Neural cell (in vitro differentiated cells): Measurements from ENCODE around the gene TBX18. TPM values are rescaled to one million over a fixed set of nuclear protein-coding genes. Genes with fewer than 3 reads are reported as not detected.

ENCODE experiments used
- H2AFZ ChIP-seq: fragments of 200-600, 300-800 bp; sonication (generic), shearing (Covaris generic); 2 replicates; pipeline ENCODE4 v1.6.0; 2014; ENCODE audit warnings: low read depth, mild to moderate bottlenecking, antibody characterized with exemption, low read length, moderate library complexity
- H3F3A ChIP-seq: fragments of 200-600 bp; shearing (Covaris generic); 2 replicates; pipeline ENCODE4 v1.6.1; 2016; ENCODE audit warnings: mild to moderate bottlenecking, moderate library complexity, mixed read lengths, antibody characterized with exemption, low read length; ENCODE audit not compliant: insufficient read depth, poor library complexity, severe bottlenecking
- H3K27ac ChIP-seq: fragments of 200-600, 300-800 bp; sonication (generic), shearing (Covaris generic); 2 replicates; pipeline ENCODE4 v1.5.1; 2014; ENCODE audit warnings: mild to moderate bottlenecking, low read length, moderate library complexity
- H3K27me3 ChIP-seq: fragments of 300-800, 200-600 bp; sonication (generic), shearing (Covaris generic); 2 replicates; pipeline ENCODE4 v1.6.0; 2014; ENCODE audit warnings: mild to moderate bottlenecking, low read depth, low read length, moderate library complexity; ENCODE audit not compliant: insufficient read depth
- H3K36me3 ChIP-seq: fragments of 300-800, 200-600 bp; sonication (generic), shearing (Covaris generic); 2 replicates; pipeline ENCODE4 v1.5.1; 2014; ENCODE audit warnings: mild to moderate bottlenecking, antibody characterized with exemption, low read length, moderate library complexity; ENCODE audit not compliant: insufficient read depth
- H3K4me2 ChIP-seq: fragments of 300-800, 200-600 bp; sonication (generic), shearing (Covaris generic); 2 replicates; pipeline ENCODE4 v1.6.0; 2014; ENCODE audit warnings: mild to moderate bottlenecking, low read length
- H3K4me3 ChIP-seq: fragments of 300-800, 200-600 bp; sonication (generic), shearing (Covaris generic); 2 replicates; pipeline ENCODE4 v1.5.1; 2014; ENCODE audit warnings: mild to moderate bottlenecking, low read length, moderate library complexity
- H3K79me2 ChIP-seq: fragments of 200-600 bp; shearing (Covaris generic); replicated peaks from 2 replicates; pipeline ENCODE4 v1.6.0; 2014; ENCODE audit warnings: mild to moderate bottlenecking, low read length, moderate library complexity; ENCODE audit not compliant: insufficient read depth
- H3K9ac ChIP-seq: fragments of 300-800, 200-600 bp; sonication (generic), shearing (Covaris generic); 2 replicates; pipeline ENCODE4 v1.6.1; 2016; ENCODE audit warnings: mild to moderate bottlenecking, low read length, mixed read lengths
- H3K9me2 ChIP-seq: fragments of 200-600 bp; shearing (Covaris generic); 2 replicates; pipeline ENCODE4 v1.6.1; 2016; ENCODE audit warnings: mild to moderate bottlenecking, low read length, mixed read lengths; ENCODE audit not compliant: insufficient read depth
- H3K9me3 ChIP-seq: fragments of 200-600, 300-800 bp; sonication (generic), shearing (Covaris generic); 2 replicates; pipeline ENCODE4 v1.6.1; 2016; ENCODE audit warnings: mild to moderate bottlenecking, mixed run types, low read length, moderate library complexity, mixed read lengths
- H4K20me1 ChIP-seq: fragments of 200-600 bp; shearing (Covaris generic); 2 replicates; pipeline ENCODE4 v1.6.1; 2016; ENCODE audit warnings: mild to moderate bottlenecking, mixed run types; ENCODE audit not compliant: insufficient read depth
- CTCF ChIP-seq: fragments of 450-650 bp; IDR thresholded peaks from 2 replicates; pipeline ENCODE4 v1.5.1; 2014; ENCODE audit warnings: antibody characterized with exemption, mild to moderate bottlenecking, moderate library complexity; ENCODE audit not compliant: poor library complexity, severe bottlenecking
- EP300 ChIP-seq: fragments of 450-650 bp; conservative IDR thresholded peaks from 2 replicates; pipeline ENCODE4 v1.6.1; 2014; ENCODE audit warnings: antibody characterized with exemption, mild to moderate bottlenecking, moderate library complexity; ENCODE audit not compliant: poor library complexity, severe bottlenecking
- EZH2 ChIP-seq: fragments of 200-600, 300-800 bp; shearing (Covaris generic), sonication (generic); IDR thresholded peaks from 2 replicates; pipeline ENCODE4 v1.6.1; 2014; ENCODE audit warnings: antibody characterized with exemption, low read length, borderline replicate concordance, mild to moderate bottlenecking; ENCODE audit not compliant: insufficient read depth, poor library complexity, severe bottlenecking
- MXI1 ChIP-seq: fragments of 450-650 bp; conservative IDR thresholded peaks from 2 replicates; pipeline ENCODE4 v1.6.1; 2014; ENCODE audit warnings: antibody characterized with exemption, mild to moderate bottlenecking; ENCODE audit not compliant: poor library complexity, severe bottlenecking
- POLR2AphosphoS5 ChIP-seq: IDR thresholded peaks from 2 replicates; pipeline ENCODE4 v1.6.1; 2012
- RAD21 ChIP-seq: fragments of 450-650 bp; conservative IDR thresholded peaks from 2 replicates; pipeline ENCODE4 v1.6.1; 2014; ENCODE audit warnings: antibody characterized with exemption, mild to moderate bottlenecking, moderate library complexity
- REST ChIP-seq: IDR thresholded peaks from 2 replicates; pipeline ENCODE4 v1.6.1; 2012; ENCODE audit warnings: borderline replicate concordance
- SMC3 ChIP-seq: fragments of 450-650 bp; conservative IDR thresholded peaks from 2 replicates; pipeline ENCODE4 v1.6.1; 2014; ENCODE audit warnings: antibody characterized with exemption, mild to moderate bottlenecking, moderate library complexity; ENCODE audit not compliant: poor library complexity
- TAF1 ChIP-seq: IDR thresholded peaks from 2 replicates; pipeline ENCODE4 v1.6.1; 2012; ENCODE audit warnings: low read depth
- polyA plus RNA-seq: library from polyadenylated mRNA; depleted of rRNA; stranded (reverse); fragments of >200 nt; gene quantifications from 2 replicates; pipeline ENCODE4 v1.2.3, GENCODE V29; 2014

Gene TBX18
- polyA plus RNA-seq, 1 donor from 2014 or later = not detected

- H3K4me2 ChIP-seq = no peak overlapping the region
- no peak overlapping the region for H3K27ac ChIP-seq
- no peak for TF ChIP-seq MXI1
- no peaks in the 10 kb centered on the region for H4K20me1 ChIP-seq
- no peak overlapping the region for H3K4me3 ChIP-seq
- H3K9me3 ChIP-seq = no peaks in the 10 kb centered on the region
- no peaks in the 10 kb centered on the region for H3K27me3 ChIP-seq
- no peaks in the 10 kb centered on the region for H3K36me3 ChIP-seq
- H3K79me2 ChIP-seq = no peaks in the 10 kb centered on the region
- H3F3A ChIP-seq = no peaks in the 10 kb centered on the region
- H3K9ac ChIP-seq = no peak overlapping the region
- no peak overlapping the region for H2AFZ ChIP-seq
- H3K9me2 ChIP-seq = peaks cover 3% of the 10 kb centered on the region
Measured at GRCh38 chr6:84739866-84740208, 24.6 kb downstream of the TBX18 start.

- Histone ChIP-seq H3K9ac (no peak overlapping the region), H3K27me3 (no peaks in the 10 kb centered on the region), H2AFZ (no peak overlapping the region), H3K9me2 (peaks cover 3% of the 10 kb centered on the region), H3K4me2 (no peak overlapping the region), H3F3A (no peaks in the 10 kb centered on the region), H3K9me3 (no peaks in the 10 kb centered on the region), H3K27ac (no peak overlapping the region), H3K79me2 (no peaks in the 10 kb centered on the region), H3K36me3 (no peaks in the 10 kb centered on the region), H4K20me1 (no peaks in the 10 kb centered on the region), H3K4me3 (no peak overlapping the region)
- TF ChIP-seq TAF1 = no peak
- TF ChIP-seq CTCF = no peak
- TF ChIP-seq REST = no peak
- no peak for TF ChIP-seq POLR2AphosphoS5
- TF ChIP-seq MXI1 = no peak
- TF ChIP-seq EP300 = no peak
- TF ChIP-seq RAD21 = no peak
- TF ChIP-seq EZH2 = no peak
- TF ChIP-seq SMC3 = no peak
Measured at GRCh38 chr6:84738996-84739865, 25.2 kb downstream of the TBX18 start.
